A549 (cell line): ENCODE results near the gene SLC16A6. TPM values are rescaled to one million over a fixed set of nuclear protein-coding genes. Genes with fewer than 3 reads are reported as not detected.

Experiments used
- ATAC-seq, 2 experiments: fragments of 200-7000 bp in 1 of 2; fragments of >200 bp in 1 of 2; cut with Nextera tagmentation in 1 of 2; cut with Tn5 transposase in 1 of 2; 3 replicates each; pipeline versions ENCODE4 v1.8.0 to v1.9.1; 2018 to 2020; ENCODE audit warnings: mild to moderate bottlenecking in 1 of 2, moderate library complexity in 1 of 2
- CTCF ChIA-PET: fragments of 300-600 bp; sonication (Branson Sonifier 250); formaldehyde crosslinking; extraction: SDS; loops from one replicate; lab custom pipeline; 2021; ENCODE audit warnings: antibody characterized with exemption, inconsistent platforms; lab: Yijun Ruan, JAX
- POLR2A ChIA-PET: fragments of 350-600 bp; formaldehyde crosslinking; extraction: SDS; loops from one replicate; lab custom pipeline; 2021; ENCODE audit warnings: antibody characterized with exemption, inconsistent platforms; lab: Yijun Ruan, JAX
- DNase-seq, 2 experiments: peaks; one replicate each; pipeline versions ENCODE4 v3.0.0 to v3.0.0-alpha.2; 2011 to 2016; ENCODE audit warnings: low read depth in 1 of 2, low spot score in 1 of 2
- FAIRE-seq: peaks from 2 replicates; lab custom pipeline; 2011; peaks lifted over from hg19 to GRCh38; lab: Jason Lieb, UNC
- H3K27ac ChIP-seq, 2 experiments: fragments of >200 bp; sonication (Bioruptor Twin); formaldehyde crosslinking; 3 replicates each; pipeline ENCODE4 v1.5.1; 2016 to 2017
- H3K4me1 ChIP-seq: fragments of >200 bp; sonication (Bioruptor Twin); formaldehyde crosslinking; 3 replicates; pipeline ENCODE4 v1.6.1; 2016
- H3K4me2 ChIP-seq: fragments of >200 bp; sonication (Bioruptor Twin); formaldehyde crosslinking; 3 replicates; pipeline ENCODE4 v1.6.1; 2016
- H3K4me3 ChIP-seq: fragments of >200 bp; sonication (Bioruptor Twin); formaldehyde crosslinking; 3 replicates; pipeline ENCODE4 v1.5.1; 2016
- H3K9me3 ChIP-seq: fragments of >200 bp; sonication (Bioruptor Twin); formaldehyde crosslinking; 3 replicates; pipeline ENCODE4 v1.6.1; 2016
- CEBPB ChIP-seq, 2 experiments: fragments of >200 bp in 1 of 2; sonication (Bioruptor Twin) in 1 of 2; formaldehyde crosslinking in 1 of 2; IDR thresholded peaks; 2 replicates each; pipeline ENCODE4 v1.6.1; 2012 to 2016
- CHD2 ChIP-seq: fragments of 150-350 bp; IDR thresholded peaks from 2 replicates; pipeline ENCODE4 v1.6.1; 2014; ENCODE audit warnings: low read length; ENCODE audit not compliant: partially characterized antibody
- CHD4 ChIP-seq: fragments of 200-600 bp; sonication (generic); IDR thresholded peaks from 2 replicates; pipeline ENCODE4 v1.6.1; 2016; ENCODE audit warnings: antibody characterized with exemption, mild to moderate bottlenecking, borderline replicate concordance
- EP300 ChIP-seq, 2 experiments: fragments of >200 bp; sonication (Bioruptor Twin); formaldehyde crosslinking; IDR thresholded peaks; 2 replicates in 1 of 2; 3 replicates in 1 of 2; pipeline ENCODE4 v1.6.1; 2016 to 2017
- ESRRA ChIP-seq: fragments of 150-350 bp; IDR thresholded peaks from 2 replicates; pipeline ENCODE4 v1.6.1; 2014; ENCODE audit warnings: mild to moderate bottlenecking, low read length, borderline replicate concordance
- FOSL2 ChIP-seq, 2 experiments: fragments of 450-650 bp in 1 of 2; fragments of >200 bp in 1 of 2; sonication (Bioruptor Twin) in 1 of 2; formaldehyde crosslinking; IDR thresholded peaks; 2 replicates each; pipeline versions ENCODE4 v1.5.0 to v1.6.1; 2016 to 2020; ENCODE audit warnings: mild to moderate bottlenecking in 1 of 2, moderate library complexity in 1 of 2
- HOXA7 ChIP-seq: fragments of 250-450 bp; sonication (Bioruptor Pico); IDR thresholded peaks from 2 replicates; pipeline ENCODE4 v1.5.0; 2020; ENCODE audit warnings: mild to moderate bottlenecking, moderate library complexity
- HOXB5 ChIP-seq: fragments of 250-450 bp; sonication (Bioruptor Pico); IDR thresholded peaks from 2 replicates; pipeline ENCODE4 v1.5.0; 2020; ENCODE audit warnings: mild to moderate bottlenecking, moderate library complexity
- JUN ChIP-seq, 2 experiments: fragments of >200 bp; sonication (Bioruptor Twin); formaldehyde crosslinking; IDR thresholded peaks; 2 replicates in 1 of 2; 3 replicates in 1 of 2; pipeline ENCODE4 v1.6.1; 2016 to 2017
- JUNB ChIP-seq: fragments of >200 bp; sonication (Bioruptor Twin); formaldehyde crosslinking; IDR thresholded peaks from 2 replicates; pipeline ENCODE4 v1.6.1; 2016
- RCOR1 ChIP-seq: fragments of 150-350 bp; IDR thresholded peaks from 2 replicates; pipeline ENCODE4 v1.6.1; 2014; ENCODE audit warnings: antibody characterized with exemption, low read length, low read depth
- RFX5 ChIP-seq: fragments of 450-650 bp; IDR thresholded peaks from 2 replicates; pipeline ENCODE4 v1.7.1; 2014; ENCODE audit warnings: antibody characterized with exemption, mild to moderate bottlenecking, moderate library complexity
- SREBF2 ChIP-seq: fragments of 450-650 bp; IDR thresholded peaks from 2 replicates; pipeline ENCODE4 v1.6.1; 2014; ENCODE audit warnings: mild to moderate bottlenecking, moderate library complexity
- ZSCAN20 ChIP-seq: fragments of 250-450 bp; sonication (Bioruptor Pico); IDR thresholded peaks from 2 replicates; pipeline ENCODE4 v1.8.0; 2022; ENCODE audit warnings: mild to moderate bottlenecking, moderate library complexity
- WGBS: methylation state at CpG from one replicate; pipeline ENCODE4 v1.1.6; 2017; ENCODE audit errors: missing lambda C conversion rate; 5-methylcytosine and 5-hydroxymethylcytosine counted together
- polyA plus RNA-seq, 4 experiments: library from polyadenylated mRNA; depleted of rRNA in 3 of 4; stranded (reverse); fragments of >200 nt; fragmentation: RNase III in 1 of 4; extraction: RNeasy Plus Mini Kit Qiagen cat#74134 plus additional on column Dnase treatment in 1 of 4; gene quantifications; 2 replicates in 3 of 4; 3 replicates in 1 of 4; pipeline ENCODE4 v1.2.3, GENCODE V29; 2011 to 2017
- TF ChIP-seq, protein P1 (sequence below): IDR thresholded peaks from 2 replicates; pipeline ENCODE4 v1.6.1; 2012
- TF ChIP-seq, protein P2 (sequence below): fragments of 450-650 bp; IDR thresholded peaks from 2 replicates; pipeline ENCODE4 v1.6.1; 2014; ENCODE audit warnings: antibody characterized with exemption
- TF ChIP-seq, protein P3 (sequence below): fragments of 200-600 bp; sonication (generic); IDR thresholded peaks from 2 replicates; pipeline ENCODE4 v1.6.1; 2016; ENCODE audit warnings: antibody characterized with exemption, mild to moderate bottlenecking, moderate library complexity

The SLC16A6 gene
- polyA plus RNA-seq, 2 of the 4 experiments (the other 2 are of a cell fraction), result 0.17 to 0.52 TPM

DNA sequence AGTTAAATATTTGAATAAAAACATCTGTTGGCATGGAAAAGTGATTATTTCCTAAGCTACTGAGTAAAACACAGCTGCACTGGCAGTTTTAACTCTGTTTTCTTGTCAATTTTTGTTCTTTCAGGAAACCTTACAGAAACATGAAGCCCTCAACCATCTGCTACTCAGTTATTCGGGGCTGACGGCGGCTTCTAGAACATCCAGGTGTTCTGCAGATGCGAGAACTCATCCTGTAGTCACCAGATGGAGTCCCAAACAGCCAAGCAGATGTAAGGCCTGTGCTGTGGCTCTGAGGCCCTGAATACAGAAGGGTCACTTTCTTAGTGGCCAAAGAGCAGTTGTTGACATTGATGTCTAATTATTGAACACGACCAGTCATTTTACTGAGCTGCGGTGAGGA lies 15.9 kb upstream of the SLC16A6 start:
- TF ChIP-seq, protein P1, sequence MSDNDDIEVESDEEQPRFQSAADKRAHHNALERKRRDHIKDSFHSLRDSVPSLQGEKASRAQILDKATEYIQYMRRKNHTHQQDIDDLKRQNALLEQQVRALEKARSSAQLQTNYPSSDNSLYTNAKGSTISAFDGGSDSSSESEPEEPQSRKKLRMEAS, result no peak
- TF ChIP-seq RFX5 (no peak), CHD4 (no peak), ESRRA (no peak)
- TF ChIP-seq, protein P2, sequence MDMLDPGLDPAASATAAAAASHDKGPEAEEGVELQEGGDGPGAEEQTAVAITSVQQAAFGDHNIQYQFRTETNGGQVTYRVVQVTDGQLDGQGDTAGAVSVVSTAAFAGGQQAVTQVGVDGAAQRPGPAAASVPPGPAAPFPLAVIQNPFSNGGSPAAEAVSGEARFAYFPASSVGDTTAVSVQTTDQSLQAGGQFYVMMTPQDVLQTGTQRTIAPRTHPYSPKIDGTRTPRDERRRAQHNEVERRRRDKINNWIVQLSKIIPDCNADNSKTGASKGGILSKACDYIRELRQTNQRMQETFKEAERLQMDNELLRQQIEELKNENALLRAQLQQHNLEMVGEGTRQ, result no peak
- Histone ChIP-seq H3K27ac (no peak overlapping the region), H3K4me2 (no peak overlapping the region), H3K4me1 (peaks cover 7% of the 10 kb centered on the region; the same call in 1 of the 3 replicates), H3K4me3 (no peak overlapping the region), H3K9me3 (no peaks in the 10 kb centered on the region)
- WGBS, result 79% methylated on average over 6 of the region's 6 CpGs
- FAIRE-seq (no peak), ATAC-seq (no peak), DNase-seq (no peak)
- ChIA-PET POLR2A (no interaction called here), CTCF (interaction anchor here (1.5 kb wide), 1 partner anchor 92 kb away, joined by 3 read pairs; no protein-coding TSS in a partner anchor)

DNA sequence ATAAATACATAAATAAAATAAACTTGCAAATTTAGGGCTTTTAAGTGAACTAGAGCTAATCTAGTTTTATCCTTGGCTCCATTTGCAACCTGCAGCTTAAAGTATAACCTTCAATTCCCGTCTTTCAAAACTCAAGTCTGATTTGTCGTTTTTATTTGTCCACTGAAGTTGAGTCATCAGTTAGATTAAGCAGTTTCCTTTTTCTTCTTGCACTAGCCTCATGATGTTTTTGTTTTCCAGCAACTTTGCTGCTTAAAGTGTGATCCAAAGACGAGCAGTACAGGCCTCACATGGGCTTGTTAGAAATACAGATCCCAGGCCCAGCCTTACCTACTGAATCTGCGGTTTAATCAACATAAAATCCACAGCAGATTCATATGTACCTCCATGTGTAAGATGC lies 14.2 kb upstream of the SLC16A6 start:
- WGBS, result 33% methylated on average over 4 of the region's 4 CpGs
- TF ChIP-seq FOSL2 (IDR thresholded peaks at IDR 0.05) (no peak), FOSL2 (CRISPR knock-in tag; IDR thresholded peaks at IDR 0.05) (no peak), CHD2 (no peak), ZSCAN20 (CRISPR knock-in tag) (no peak), HOXB5 (CRISPR knock-in tag) (no peak), JUNB (no peak), RCOR1 (no peak), JUN (IDR thresholded peaks at IDR 0.05) (no peak), SREBF2 (no peak), ESRRA (no peak), RFX5 (no peak)
- DNase-seq (no peak), FAIRE-seq (no peak), ATAC-seq (no peak)
- Histone ChIP-seq H3K27ac (no peak overlapping the region), H3K9me3 (no peaks in the 10 kb centered on the region), H3K4me2 (peak overlapping the region; percentile 25; the same call in 1 of the 3 replicates), H3K4me3 (no peak overlapping the region), H3K4me1 (peaks cover 7% of the 10 kb centered on the region; the same call in 1 of the 3 replicates)
- ChIA-PET CTCF (interaction anchor here (0.7 to 0.8 kb wide), 2 partner anchors 94 to 104 kb away, joined by 3 to 4 read pairs; no protein-coding TSS in a partner anchor), POLR2A (interaction anchor here (0.8 to 1.8 kb wide), 2 partner anchors 14 to 73 kb away, joined by 3 to 6 read pairs; partner anchors contain the start of genes ARSG and SLC16A6)

DNA sequence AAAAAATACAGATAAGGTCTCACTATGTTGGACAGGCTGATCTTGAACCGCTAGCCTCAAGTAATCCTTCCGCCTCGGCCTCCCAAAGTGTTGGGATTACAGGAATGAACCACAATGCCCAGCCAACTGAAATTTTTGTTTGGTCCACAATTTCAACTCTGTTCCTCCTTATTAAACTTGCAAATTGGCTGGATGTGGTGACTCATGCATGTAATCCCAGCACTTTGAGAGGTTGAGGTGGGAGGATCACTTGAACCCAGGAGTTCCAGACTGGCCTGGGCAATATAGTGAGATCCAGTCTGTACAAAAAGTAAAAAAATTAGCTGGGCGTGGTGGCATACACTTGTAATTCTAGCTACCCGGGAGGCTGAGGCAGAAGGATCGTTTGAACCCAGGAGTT lies 13.8 kb upstream of the SLC16A6 start:
- Histone ChIP-seq H3K27ac (no peak overlapping the region), H3K4me1 (peaks cover 7% of the 10 kb centered on the region; the same call in 1 of the 3 replicates), H3K4me2 (peak overlapping the region; percentile 25; the same call in 1 of the 3 replicates), H3K9me3 (no peaks in the 10 kb centered on the region), H3K4me3 (no peak overlapping the region)
- FAIRE-seq (no peak), ATAC-seq (no peak), DNase-seq (no peak)
- POLR2A ChIA-PET, result interaction anchor here (0.8 to 1.8 kb wide), 2 partner anchors 13 to 74 kb away, joined by 3 to 6 read pairs; partner anchors contain the start of genes ARSG and SLC16A6
- CTCF ChIA-PET, result interaction anchor here (0.7 to 0.8 kb wide), 2 partner anchors 94 to 103 kb away, joined by 3 to 4 read pairs; no protein-coding TSS in a partner anchor
- WGBS, result 80% methylated on average over 6 of the region's 6 CpGs
- TF ChIP-seq HOXA7 (CRISPR knock-in tag) (no peak), FOSL2 (IDR thresholded peaks at IDR 0.05) (no peak), FOSL2 (CRISPR knock-in tag; IDR thresholded peaks at IDR 0.05) (peak; percentile 47; the same call in 1 of the 2 replicates), EP300 (IDR thresholded peaks at IDR 0.05) (no peak), CEBPB (IDR thresholded peaks at IDR 0.05) (no peak)
- TF ChIP-seq, protein P1, result no peak
- TF ChIP-seq, protein P3, sequence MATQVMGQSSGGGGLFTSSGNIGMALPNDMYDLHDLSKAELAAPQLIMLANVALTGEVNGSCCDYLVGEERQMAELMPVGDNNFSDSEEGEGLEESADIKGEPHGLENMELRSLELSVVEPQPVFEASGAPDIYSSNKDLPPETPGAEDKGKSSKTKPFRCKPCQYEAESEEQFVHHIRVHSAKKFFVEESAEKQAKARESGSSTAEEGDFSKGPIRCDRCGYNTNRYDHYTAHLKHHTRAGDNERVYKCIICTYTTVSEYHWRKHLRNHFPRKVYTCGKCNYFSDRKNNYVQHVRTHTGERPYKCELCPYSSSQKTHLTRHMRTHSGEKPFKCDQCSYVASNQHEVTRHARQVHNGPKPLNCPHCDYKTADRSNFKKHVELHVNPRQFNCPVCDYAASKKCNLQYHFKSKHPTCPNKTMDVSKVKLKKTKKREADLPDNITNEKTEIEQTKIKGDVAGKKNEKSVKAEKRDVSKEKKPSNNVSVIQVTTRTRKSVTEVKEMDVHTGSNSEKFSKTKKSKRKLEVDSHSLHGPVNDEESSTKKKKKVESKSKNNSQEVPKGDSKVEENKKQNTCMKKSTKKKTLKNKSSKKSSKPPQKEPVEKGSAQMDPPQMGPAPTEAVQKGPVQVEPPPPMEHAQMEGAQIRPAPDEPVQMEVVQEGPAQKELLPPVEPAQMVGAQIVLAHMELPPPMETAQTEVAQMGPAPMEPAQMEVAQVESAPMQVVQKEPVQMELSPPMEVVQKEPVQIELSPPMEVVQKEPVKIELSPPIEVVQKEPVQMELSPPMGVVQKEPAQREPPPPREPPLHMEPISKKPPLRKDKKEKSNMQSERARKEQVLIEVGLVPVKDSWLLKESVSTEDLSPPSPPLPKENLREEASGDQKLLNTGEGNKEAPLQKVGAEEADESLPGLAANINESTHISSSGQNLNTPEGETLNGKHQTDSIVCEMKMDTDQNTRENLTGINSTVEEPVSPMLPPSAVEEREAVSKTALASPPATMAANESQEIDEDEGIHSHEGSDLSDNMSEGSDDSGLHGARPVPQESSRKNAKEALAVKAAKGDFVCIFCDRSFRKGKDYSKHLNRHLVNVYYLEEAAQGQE, result no peak
